DMS79 (cell line): ENCODE measurements around the gene ATP13A3.
A peak's percentile ranks its signal among the peaks of the same experiment; 100 is the strongest.
"Not testable (repeated sequence)": the region's sequence is repeated elsewhere in the genome, so short reads cannot be mapped to it uniquely, and the experiment has no call there.

Experiments used
- DNase-seq: peaks from one replicate; lab custom pipeline; 2025; lab: John Stamatoyannopoulos, UW

ATP13A3 gene

DNA sequence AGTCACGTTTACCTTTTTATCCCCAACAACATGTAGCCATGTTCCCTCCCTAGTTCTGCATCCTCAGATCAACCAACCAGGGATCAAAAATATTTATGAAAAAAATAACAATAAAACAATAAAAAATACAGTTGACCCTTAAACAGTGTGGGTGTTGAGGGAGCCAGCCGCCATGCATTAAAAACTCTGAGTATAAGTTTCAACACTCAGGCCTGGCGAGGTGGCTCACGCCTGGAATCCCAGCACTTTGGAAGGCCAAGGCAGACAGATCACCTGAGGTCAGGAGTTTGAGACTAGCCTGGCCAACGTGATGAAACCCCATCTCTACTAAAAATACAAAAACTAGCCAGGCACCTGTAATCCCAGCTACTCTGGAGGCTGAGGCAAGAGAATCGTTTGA is 12.7 kb upstream of the ATP13A3 start:
- not testable (repeated sequence) for DNase-seq

GRCh38 chr3:194497799-194498575 is 11.2 kb upstream of the ATP13A3 start:
- DNase-seq = peak; percentile 40

- DNase-seq = no peak
Measured at GRCh38 chr3:194496217-194496919, 9.6 kb upstream of the ATP13A3 start.

DNA sequence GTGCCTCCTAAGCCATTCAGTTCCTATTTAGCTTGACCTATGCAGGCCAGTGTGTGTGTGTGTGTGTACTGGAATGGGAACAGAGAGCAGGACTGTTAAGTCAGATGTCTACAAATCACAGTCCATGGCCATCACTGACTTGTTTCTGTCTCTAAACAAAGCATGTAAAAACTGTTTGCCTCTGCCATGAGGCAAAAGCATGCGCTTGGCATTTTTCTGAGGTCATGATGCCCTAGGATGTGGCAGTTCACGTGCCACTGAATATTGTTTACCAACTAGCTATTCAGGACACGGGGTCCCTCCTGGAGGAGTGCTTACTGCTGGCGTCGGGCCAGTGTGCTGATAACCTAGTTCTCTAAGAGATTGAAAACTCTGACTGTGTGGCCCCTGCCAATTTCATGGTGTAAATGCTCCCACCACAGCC is 8.2 kb upstream of the ATP13A3 start:
- DNase-seq = peak; percentile 26

GRCh38 chr3:194493995-194494927 is 7.5 kb upstream of the ATP13A3 start:
- DNase-seq = not testable (repeated sequence)

DNA sequence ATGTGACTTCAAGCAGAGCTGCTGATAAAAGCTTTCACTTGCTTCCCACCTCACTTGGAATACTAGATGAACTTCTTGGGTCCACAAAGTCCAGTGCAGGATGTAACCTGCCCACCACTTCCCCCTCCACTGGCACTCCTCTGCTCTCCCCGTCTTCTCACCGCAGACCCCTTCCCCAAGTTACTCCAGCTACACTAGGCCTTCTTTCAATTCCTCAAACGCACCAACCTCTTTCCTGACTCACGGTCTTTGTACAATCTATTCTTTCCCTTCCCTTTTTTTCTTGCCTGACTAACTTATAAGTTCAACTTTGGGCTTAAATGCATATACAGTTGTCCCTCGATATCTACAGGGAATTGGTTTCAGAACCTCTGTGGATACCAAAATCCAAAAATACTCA is 5.2 kb upstream of the ATP13A3 start:
- DNase-seq = no peak

GRCh38 chr3:194489736-194490612 is 3.2 kb upstream of the ATP13A3 start:
- no peak for DNase-seq

DNA sequence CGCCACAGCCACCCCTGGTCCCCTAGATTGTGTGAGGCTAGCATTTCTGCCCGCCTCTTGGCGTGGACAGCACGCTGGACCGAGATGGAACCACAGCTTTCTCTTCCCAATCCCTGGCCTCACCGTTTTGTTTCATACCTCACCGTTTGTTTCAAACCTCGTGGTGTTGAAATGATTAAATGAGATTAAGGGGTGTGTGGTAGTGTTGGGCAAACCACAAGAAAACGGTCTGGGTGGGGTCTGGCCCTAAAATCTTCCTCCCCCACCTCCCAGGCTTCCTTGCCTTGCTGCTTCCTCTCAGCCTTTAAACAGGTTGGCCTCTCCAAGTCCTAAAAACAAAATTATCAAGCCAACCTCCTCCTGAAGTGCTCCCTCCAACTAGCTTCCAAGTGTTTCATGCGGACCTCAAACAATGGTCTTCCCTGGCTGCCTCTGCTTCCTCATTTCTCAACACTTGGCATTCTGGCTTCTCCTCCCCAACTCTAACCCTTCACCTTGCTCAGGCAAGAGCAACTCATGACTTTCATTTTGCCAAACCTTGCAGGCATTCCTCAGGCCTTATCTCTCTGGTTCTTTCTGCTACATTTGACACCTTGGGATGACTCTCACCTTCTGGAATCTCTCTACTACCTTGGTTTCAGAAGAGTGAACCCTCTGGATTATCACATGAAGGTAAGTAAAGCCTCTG is 1.4 kb upstream of the ATP13A3 start:
- DNase-seq = no peak

GRCh38 chr3:194487289-194488054 is 670 bp upstream of the ATP13A3 start:
- peak; percentile 23 for DNase-seq

GRCh38 chr3:194485881-194486539 is 792 bp downstream of the ATP13A3 start:
- no peak for DNase-seq

GRCh38 chr3:194485468-194485880 is 1.3 kb downstream of the ATP13A3 start:
- no peak for DNase-seq

DNA sequence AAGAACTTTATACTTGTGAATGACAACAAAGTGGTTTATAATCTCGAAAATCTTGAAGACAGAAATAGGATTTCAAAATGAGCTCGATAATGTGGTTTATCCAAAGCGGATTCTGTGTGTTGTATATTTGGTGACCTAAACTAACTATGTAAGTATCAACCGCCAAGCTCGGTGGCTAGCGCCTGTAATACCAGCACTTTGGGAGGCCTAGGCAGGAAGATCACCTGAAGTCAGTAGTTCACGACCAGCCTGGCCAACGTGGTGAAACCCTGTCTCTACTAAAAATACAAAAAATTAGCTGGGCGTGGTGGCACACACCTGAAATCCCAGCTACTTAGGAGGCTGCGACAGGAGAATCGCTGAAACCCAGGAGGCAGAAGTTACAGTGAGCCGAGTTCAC is 2.2 kb downstream of the ATP13A3 start:
- DNase-seq = no peak

- DNase-seq = no peak
Measured at GRCh38 chr3:194483850-194484249, 3.0 kb downstream of the ATP13A3 start.

GRCh38 chr3:194482830-194483229 is 4.0 kb downstream of the ATP13A3 start:
- not testable (repeated sequence) for DNase-seq

- no peak for DNase-seq
Measured at GRCh38 chr3:194482196-194482593, 4.6 kb downstream of the ATP13A3 start.

GRCh38 chr3:194481525-194482195 is 5.1 kb downstream of the ATP13A3 start:
- DNase-seq = no peak

GRCh38 chr3:194481103-194481502 is 5.7 kb downstream of the ATP13A3 start:
- no peak for DNase-seq

DNA sequence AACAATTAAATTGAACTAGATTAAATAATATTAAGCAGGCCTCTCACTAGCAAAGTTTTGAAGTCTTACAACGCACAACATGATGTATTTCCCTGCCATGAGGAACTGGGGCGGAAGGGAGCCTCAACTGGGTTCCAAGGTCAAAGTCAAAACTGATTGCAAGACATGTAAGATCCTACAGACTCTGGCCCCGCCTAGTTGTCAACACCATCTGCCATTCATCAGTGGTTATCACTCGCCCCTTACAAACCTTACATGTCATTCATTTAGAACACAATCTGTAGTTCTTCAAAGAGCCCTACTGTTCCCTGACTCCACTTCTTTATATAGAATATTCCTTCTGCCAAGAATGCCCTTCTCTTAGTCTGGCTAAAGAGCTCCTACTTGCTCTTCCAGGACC is 10.0 kb downstream of the ATP13A3 start:
- DNase-seq = no peak

DNA sequence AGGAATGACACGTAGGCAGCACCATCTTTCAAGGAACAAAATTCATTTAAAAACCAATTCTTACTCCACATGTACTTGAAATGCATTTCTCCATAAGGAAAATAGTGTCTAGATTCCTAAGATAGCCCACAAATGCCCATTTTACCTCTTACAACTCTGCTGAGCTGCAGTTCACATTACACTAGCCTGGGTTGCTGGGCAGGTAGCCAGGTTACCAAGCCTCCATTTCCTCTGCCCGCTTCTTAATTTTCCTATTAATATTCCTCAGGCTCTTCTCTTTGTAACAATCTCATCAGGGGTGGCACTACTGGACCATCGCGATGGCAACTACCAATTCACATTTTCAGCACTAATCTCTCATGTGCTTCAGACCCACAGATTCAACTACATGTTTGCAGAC is 10.8 kb downstream of the ATP13A3 start:
- DNase-seq = no peak
